GM21529 (cell line): Measurements from ENCODE around the gene TMEM87A.
"Not testable (repeated sequence)": the region's sequence is repeated elsewhere in the genome, so short reads cannot be mapped to it uniquely, and the experiment has no call there.

Experiments
- ATAC-seq: cut with Tn5 transposase; IDR thresholded peaks from one replicate; pipeline ENCODE4 v1.9.1; 2021; ENCODE audit not compliant: unreplicated experiment

The TMEM87A gene, protein sequence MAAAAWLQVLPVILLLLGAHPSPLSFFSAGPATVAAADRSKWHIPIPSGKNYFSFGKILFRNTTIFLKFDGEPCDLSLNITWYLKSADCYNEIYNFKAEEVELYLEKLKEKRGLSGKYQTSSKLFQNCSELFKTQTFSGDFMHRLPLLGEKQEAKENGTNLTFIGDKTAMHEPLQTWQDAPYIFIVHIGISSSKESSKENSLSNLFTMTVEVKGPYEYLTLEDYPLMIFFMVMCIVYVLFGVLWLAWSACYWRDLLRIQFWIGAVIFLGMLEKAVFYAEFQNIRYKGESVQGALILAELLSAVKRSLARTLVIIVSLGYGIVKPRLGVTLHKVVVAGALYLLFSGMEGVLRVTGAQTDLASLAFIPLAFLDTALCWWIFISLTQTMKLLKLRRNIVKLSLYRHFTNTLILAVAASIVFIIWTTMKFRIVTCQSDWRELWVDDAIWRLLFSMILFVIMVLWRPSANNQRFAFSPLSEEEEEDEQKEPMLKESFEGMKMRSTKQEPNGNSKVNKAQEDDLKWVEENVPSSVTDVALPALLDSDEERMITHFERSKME

GRCh38 chr15:42272939-42273899 lies at the start of gene TMEM87A, which contains the start of gene GANC:
TMEM87A (minus strand) TSS chr15:42273433; CDS start chr15:42273398, 35 bp downstream.
GANC (plus strand) TSS chr15:42273201; CDS start chr15:42274482, 1,281 bp downstream.
- peak; percentile 89 for ATAC-seq

- no peak for ATAC-seq
Observed at GRCh38 chr15:42319206-42319605, 46.0 kb upstream of the TMEM87A start.

DNA sequence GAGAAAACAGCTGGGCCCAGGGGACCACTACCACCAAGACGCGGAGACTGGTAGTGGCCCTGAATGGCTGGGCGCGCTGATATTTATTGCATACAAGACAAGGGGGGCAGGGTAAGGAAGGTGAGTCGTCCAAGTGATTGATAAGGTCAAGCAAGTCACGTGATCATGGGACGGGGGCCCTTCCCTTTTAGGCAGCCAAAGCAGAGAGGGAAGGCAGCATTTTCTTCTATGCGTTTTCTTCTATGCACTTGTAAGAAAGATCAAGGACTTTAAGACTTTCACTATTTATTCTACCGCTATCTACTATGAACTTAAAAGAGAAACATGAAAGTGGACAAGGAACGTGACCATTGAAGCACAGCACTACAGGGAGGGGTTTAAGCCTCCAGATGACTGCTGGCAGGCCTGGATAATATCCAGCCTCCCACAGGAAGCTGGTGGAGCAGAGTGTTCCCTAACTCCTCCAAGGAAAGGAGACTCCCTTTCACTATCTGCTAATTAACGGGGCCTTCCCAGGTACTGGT lies 43.1 kb upstream of the TMEM87A start:
- not testable (repeated sequence) for ATAC-seq

- no peak for ATAC-seq
Observed at GRCh38 chr15:42315521-42315920, 42.3 kb upstream of the TMEM87A start.

DNA sequence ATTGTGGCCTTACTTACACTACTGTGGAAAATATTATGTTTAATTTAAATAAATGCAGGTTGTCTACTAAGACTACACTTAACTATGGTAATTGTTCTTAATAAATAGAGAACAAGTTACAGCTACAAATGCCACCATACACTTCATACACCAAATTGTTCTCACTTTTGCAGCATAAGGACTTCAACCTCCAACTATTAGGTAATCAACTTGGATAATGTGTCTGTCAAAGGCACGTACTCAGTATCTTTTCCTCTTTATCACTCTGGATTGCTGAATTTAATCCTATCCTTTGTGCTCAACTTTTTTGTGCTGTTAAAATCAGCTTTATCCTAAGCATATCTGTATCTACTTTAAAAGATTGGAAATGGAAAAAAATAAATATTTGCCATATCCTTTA lies 41.6 kb upstream of the TMEM87A start:
- no peak for ATAC-seq

- ATAC-seq, result no peak
Observed at GRCh38 chr15:42313463-42313862, 40.2 kb upstream of the TMEM87A start.

DNA sequence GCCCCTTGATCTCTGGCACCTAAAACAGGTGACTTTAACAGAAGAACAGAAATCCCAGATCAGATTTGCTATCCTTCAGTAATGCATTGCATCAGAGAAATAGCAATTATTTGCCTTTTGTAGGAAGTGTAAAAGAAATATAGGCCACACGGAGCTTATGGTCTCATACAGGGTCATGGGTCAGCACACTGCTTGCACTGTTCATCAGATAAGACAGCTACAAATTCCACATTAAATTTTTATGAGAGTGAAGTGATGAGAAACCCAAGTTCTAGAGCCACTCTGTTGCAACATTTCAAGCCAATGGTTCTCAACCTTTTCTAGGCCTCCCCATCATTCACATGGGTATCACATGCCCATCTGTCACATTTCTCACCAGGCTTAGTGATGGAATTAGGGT lies 33.4 kb upstream of the TMEM87A start:
- no peak for ATAC-seq

DNA sequence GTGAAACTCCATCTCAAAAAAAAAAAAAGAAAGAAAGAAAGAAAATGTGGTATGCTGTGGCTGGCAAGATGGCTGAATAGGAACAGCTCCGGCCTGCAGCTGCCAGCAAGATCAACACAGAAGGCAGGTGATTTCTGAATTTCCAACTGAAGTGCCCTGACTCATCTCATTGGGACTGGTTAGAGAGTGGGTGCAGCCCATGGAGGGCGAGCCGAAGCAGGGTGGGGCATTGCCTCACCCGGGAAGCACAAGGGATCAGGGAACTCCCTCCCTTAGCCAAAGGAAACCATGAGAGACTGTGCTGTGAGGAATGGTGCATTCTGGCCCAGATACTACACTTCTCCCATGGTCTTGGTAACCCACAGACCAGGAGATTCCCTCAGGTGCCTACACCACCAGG lies 27.8 kb upstream of the TMEM87A start:
- not testable (repeated sequence) for ATAC-seq

- no peak for ATAC-seq
Observed at GRCh38 chr15:42289166-42289565, 15.9 kb upstream of the TMEM87A start.

GRCh38 chr15:42287931-42288330 lies 14.7 kb upstream of the TMEM87A start:
- no peak for ATAC-seq

DNA sequence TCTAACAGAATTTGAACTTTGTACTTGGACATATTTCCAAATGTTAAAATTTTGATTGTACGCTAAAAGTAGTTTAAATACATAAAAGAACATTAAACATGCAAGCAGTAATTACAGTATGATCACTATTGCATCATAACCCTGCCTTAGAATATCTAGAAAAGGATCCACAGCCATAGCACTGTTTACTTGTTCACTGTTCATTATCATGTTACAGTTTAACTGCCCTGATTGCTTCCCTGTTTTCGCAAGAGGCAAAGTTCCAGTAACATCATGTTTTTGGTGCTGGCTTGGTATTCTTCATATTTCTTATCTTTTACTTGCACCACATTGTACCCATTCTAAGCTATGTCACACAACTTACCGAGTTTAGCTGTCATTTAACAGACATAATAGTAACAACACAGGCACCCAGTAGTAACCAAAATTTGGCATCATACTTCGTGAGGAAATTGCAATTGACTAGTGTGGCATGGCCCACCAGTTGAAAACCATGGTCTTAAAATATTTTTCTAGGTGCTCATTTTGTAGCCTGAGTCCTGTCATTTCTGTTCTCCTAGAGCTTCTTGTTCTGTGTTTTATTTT lies 13.3 kb upstream of the TMEM87A start:
- no peak for ATAC-seq

- no peak for ATAC-seq
Observed at GRCh38 chr15:42285034-42285433, 11.8 kb upstream of the TMEM87A start.

DNA sequence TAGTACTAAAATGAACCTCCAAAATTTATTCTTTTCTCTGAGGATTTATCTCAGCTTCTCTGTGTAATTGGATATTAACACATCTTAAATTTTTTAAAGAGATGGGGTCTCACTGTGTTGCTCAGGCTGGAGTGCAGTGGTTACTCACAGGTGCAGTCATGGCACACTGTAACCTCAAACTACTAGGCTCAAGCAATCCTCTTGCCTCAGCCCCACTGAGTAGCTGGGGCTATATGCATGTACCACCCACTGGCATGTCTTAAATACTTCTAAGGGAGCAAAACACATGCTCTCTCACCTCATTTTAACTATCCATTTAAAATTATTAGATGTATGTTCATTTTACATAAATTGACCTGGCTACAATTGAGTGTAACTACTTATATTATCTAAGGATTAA lies 11.3 kb upstream of the TMEM87A start:
- ATAC-seq, result no peak

- no peak for ATAC-seq
Observed at GRCh38 chr15:42283671-42284070, 10.4 kb upstream of the TMEM87A start.

DNA sequence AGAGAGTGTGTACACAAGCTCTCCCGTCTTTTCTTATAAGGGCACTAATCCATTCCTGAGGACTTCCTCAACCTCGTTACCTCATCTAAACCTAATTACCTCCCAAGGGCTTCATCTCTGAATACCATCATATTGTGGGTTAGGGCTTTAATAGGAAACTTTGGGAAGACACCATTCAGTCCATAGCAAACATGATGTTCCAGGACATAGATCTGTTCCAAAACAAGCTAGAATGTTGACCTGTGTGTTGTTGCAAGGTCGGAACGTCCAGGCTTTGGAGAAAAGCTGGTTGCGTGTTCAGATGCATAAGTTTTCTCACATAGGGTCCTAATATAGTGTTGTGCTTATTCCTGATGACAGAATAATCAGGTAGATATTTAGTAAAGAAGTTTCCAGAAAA lies 9.7 kb upstream of the TMEM87A start:
- ATAC-seq, result no peak

DNA sequence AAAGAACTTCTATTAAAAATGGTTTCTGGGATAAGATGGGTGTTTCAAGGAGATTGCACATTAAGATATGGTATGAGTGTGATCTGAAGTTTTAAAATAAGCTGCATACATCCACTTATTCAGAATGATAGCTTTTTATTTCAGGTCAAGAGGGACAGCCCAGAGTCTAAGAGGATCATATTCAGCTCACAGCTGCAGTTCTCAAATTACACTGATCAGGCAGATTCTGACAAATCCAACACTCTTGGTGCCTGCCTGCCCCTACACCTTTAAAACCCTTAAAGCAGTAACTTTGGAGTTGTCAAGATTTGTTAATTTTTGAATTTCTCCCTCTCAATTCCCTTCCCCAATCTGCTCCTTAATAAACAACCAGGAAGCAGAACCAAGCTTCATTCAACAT lies 9.1 kb upstream of the TMEM87A start:
- no peak for ATAC-seq

GRCh38 chr15:42279234-42279723 lies 6.0 kb upstream of the TMEM87A start:
- no peak for ATAC-seq

DNA sequence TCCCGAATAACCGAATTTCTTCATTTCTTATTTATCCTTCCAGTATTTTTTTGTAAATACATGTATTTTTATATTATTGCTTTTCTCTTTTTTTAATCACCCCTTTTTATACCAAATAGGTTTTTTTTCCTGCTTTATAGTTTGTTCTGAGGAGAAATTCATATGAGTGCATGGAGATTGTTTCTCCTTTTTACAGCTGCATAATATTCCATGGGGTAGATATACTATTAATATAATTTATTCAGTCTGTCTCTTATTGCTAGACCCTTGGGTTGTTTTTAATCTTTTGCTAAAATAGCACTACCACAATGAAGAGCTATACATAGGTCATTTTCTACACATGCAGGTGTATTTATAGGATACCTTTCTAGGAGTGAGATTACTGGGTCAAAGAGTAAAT lies 3.5 kb upstream of the TMEM87A start:
- no peak for ATAC-seq

DNA sequence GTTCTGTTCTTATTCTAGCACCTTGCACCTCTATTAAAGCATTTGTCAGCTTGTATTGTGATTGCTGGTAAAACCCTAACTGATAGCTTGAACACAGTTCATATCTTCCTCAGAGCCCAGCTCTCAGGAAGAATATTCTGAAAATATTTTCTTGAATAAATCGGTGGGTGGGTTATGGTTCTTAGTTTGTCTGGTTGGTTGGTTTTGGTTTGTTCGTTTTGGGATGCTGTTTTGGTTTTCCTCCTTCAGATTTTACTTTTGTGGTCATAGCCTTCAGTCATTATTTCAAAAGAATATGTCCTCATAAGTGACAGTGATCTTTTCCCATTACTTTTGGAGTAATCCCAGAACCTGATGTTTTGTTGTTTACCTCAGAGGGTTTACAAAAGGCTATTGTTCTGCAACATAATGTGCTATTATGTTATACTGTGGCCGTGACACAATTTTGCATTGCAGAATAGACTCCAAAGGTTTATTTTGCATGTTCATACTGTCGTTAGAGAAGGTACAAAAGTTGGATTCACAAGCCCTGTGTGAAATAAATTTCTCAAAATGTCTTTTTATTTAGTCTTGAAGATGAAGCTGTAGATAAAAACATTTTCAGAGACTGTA lies 2.7 kb upstream of the TMEM87A start:
- ATAC-seq, result no peak

DNA sequence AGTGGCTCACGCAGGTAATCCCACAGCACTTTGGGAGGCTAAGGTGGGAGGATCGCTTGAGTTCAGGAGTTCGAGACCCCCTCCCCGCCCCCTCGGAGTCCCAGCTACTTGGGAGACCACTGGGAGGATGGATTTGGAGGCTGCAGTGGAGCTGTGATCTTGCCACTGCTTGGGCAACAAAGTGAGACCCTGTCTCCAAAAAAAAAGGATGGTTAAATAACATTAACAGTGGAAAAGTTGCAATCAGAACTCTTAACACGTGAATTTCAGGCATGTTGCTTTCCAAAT lies 1.4 kb upstream of the TMEM87A start:
- no peak for ATAC-seq
